ENCODE measurements around the gene LRRC74A.

LRRC74A gene

GRCh38 chr14:76855066-76855465 is 28.9 kb downstream of the LRRC74A start:
- DNase-seq, result no peak

DNA sequence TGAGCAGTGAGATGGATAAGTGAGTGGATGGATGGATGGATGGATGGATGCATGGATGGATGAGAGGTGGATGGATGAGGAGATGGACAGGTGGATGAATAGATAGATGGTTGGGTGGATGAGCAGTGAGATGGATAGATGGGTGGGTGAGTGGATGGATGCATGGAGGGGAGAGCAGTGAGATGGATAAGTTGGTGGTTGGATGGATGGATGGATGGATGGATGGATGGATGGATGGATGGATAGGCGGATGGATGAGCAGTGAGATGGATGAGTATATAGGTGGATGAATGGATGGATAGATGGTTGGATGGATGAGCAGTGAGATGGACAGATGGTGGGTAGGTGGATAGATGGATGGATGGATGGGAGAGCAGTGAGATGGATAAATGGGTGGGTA is 30.6 kb downstream of the LRRC74A start:
- no peak for DNase-seq

GRCh38 chr14:76861574-76862255 is 35.5 kb downstream of the LRRC74A start:
- no peak for DNase-seq

DNA sequence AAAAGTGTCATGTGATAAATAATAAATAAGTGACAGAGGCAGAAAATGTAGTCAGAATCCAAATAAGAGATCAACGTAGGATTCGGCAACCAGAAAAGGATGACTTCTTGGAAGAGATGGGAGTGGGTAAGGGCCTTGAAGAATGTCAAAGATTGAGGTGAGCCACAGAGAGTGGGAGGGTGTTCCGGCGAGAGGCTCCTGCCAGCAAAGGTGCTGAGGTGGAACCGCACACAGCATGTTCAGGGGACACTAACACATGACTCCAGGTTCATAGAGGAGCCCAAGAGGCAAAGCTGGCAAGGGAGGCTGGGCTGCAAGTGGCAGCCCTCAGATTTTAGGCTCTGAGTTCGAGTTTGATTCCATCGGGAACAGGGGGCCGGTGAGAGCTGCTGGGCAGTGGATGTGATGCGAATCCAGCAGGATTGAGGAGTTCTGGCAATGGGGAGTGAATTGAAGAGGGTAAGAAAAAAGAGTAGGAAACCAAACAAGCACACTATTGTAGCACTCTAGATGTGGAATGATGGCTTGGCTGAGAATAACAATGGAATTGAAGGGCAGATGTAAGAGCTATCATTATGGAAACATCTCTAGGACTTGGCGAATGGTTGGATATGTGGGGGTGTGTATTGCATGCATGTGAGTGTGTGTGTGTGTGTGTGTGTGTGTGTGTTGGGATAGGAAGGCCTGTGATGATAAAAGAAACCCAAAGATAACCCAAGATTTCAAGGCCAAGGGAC is 36.5 kb downstream of the LRRC74A start:
- no peak for DNase-seq

- DNase-seq, result peak; percentile 17
Observed at GRCh38 chr14:76863724-76864407, 37.7 kb downstream of the LRRC74A start.

GRCh38 chr14:76866456-76866855 is 40.2 kb downstream of the LRRC74A start:
- DNase-seq, result no peak

DNA sequence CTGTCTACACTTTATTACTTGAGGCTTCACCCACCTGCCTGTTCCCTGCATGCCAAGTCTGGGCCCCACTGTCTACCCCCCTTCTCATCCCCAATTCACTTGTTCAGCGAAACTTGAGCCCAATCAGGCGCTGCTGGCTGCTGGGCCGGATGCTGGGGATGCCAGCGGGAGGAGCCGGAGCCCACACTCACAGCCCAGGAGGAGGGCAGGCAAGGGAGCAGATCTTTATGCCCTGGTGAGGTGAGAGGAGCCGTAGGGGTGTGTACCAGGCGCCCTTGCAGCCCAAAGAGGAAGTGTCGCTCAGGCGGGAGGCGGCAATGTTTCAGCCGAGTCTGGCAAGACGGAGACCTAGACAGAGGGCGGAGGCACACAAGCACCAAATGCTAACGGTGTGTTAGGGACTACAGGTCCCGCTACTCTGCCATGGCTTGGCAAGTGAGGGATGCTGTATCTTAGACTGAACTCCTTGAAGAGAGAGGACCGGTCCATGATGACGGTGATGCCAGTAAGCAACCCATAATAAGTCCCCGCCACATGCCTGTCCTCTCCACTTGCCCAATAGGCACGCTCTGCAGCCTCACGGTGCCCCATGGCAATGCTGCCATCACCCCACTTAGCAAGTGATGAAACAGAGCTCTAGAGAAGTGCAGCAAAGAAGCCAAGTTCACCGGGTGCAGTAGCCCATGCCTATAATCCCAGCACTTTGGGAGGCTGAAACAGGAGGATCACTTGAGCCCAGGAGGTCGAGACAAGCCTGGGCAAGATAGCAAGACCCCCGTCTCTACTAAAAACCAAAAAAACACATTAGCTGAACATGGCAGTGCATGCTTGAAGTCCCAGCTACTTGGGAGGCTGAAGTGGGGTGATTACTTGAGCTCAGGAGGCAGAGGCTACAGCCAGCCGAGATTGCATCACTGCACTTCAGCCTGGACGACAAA is 41.6 kb downstream of the LRRC74A start:
- DNase-seq, result peak; percentile 41

DNA sequence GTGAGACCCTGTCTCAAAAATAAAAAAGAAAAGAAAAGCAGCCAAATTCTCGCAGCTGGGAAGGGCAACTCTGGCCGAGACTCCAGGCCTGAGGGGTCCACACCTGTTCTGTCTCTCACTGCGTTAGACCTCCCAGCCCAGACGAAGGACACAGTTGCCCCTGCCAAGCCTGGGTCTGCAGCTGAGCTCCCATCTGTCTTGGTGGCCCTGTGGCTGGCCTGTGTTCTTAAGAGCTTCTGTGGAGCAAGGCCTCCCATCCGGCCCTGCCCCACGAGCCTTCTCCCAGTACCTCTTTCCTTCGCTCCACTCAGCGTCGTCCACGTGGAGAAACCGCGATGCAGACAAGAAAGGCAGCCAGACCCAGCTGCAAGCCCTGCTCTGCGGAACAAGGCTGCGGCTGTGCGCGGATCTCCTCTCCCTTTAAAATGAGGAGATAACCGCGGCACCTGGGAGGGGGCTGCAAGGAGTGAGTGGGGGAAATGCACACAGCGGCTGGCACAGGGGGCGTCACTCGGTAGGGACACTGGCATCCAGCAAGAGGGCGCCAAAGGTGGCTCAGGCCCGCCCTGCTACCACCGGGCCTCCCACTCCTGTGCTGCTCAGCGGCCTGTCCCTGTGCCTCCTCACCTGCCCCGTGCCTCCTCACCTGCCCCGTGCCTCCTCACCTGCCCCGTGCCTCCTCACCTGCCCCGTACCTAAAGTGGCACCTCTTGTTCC is 42.4 kb downstream of the LRRC74A start:
- DNase-seq, result no peak

DNA sequence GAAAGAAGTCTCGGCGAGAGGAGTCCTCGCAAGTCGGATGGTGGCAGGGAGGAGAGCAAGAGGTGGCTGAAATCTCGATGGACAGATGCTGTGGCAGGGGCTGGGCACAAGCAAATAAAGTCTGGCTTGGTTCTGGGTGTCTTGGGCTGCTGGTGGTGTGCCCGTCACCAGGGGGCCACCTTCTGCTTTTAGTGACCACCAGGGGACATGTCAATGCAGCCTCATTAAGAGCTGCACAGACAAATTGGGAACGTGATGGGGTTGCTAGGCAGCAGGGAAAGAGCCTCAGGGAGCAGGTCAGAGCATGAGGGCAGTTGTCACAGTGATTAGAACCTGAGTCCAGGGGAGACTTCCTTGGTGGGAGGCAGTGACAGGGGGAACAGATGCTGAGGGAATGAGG is 44.0 kb downstream of the LRRC74A start:
- no peak for DNase-seq

- DNase-seq, result peak; percentile 46
Observed at GRCh38 chr14:76872796-76873432, 46.7 kb downstream of the LRRC74A start.

- no peak for DNase-seq
Observed at GRCh38 chr14:76874734-76875133, 48.5 kb downstream of the LRRC74A start.

GRCh38 chr14:76876076-76876475 is 49.9 kb downstream of the LRRC74A start:
- peak; percentile 92 for DNase-seq

- DNase-seq, result peak; percentile 68
Observed at GRCh38 chr14:76877871-76878270, 51.7 kb downstream of the LRRC74A start.

- DNase-seq, result no peak
Observed at GRCh38 chr14:76880449-76880848, 54.2 kb downstream of the LRRC74A start.

DNA sequence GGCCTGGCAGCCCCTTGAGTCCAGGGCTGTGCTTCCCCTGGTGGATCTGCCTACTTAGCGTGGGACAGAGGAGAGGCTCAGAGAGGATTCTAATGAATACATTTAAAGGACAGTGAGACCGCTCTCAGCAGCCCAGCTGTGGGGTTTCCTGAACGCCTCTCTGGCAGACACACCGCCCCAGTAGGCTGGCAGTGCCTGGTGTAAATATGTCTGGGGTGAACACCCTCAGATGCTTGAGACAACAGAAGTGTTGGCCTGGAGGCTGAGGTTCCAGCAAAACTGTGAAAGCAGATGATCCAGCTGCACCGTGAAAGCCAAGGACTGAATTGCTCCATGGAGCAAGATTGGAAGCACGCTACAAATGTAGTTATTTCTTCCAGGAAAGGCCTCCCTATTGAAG is 55.1 kb downstream of the LRRC74A start:
- no peak for DNase-seq

DNA sequence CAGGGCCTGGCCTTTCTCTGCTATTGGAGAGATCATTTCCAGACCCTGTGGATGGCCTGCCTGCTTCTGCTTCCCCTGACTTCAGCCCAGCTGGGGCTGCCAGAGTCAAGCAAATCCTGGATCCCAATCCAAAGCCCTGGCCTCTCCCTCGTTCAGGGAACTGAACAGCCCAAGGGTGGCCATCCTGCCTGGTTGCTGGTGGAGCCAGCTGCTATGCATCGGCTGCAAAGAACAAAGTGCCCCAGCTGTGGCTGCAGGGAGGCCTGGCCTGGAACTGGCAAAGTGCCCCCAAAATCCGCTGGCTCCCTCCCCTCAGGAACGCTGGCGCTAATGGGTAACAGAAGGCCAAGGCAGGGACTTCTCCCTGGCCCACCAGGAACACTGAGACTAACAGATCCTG is 56.4 kb downstream of the LRRC74A start:
- DNase-seq, result no peak

- DNase-seq, result no peak
Observed at GRCh38 chr14:76883447-76883846, 57.2 kb downstream of the LRRC74A start.

GRCh38 chr14:76884394-76884793 is 58.2 kb downstream of the LRRC74A start:
- no peak for DNase-seq

- no peak for DNase-seq
Observed at GRCh38 chr14:76884853-76885276, 58.7 kb downstream of the LRRC74A start.

- no peak for DNase-seq
Observed at GRCh38 chr14:76887191-76887590, 61.0 kb downstream of the LRRC74A start.

DNA sequence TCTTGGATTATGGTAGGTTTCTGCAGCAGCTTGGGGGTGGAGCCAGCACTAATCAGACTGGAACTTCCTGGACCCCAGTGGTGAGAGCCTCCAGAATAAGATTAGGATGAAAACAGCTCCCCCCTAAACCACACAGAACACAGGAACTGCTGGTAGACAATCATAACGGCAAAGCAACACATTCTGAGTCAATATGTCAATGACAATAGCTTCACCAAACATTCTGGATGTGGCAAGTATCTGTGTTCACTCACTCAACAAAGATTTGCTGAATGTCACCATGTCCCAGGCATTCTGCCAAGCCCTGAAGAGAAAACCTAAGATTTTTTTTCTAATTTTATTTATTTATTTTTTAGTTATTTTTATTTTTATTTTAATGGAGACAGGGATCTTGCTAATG is 65.2 kb downstream of the LRRC74A start:
- DNase-seq, result no peak

DNA sequence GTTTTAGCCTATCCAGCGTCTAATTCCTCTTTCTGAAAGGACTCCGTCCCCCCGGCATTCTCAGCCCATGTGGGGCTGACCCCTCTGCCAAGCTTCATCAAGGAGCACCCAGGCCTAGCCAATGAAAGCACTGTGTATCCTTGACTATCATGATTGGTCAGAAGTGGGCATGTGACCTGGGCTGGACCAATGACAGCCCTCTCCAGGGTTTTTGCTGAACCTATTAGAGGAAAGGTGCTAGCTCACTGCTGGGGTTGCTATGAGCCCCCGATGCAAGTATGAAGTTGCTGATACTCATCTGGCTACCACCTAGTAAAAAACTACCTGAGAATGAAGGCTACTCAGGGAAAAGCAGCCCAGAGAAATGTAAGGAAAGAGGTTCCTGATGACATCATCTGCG is 68.1 kb downstream of the LRRC74A start:
- no peak for DNase-seq
